ENCODE results near the gene FLNB. TPM values are rescaled to one million over a fixed set of nuclear protein-coding genes. Genes with fewer than 3 reads are reported as not detected.

The FLNB gene
- total RNA-seq, 1 donor from 2014 or later, result 34.8 TPM

- Histone ChIP-seq H3K4me3 (no peak overlapping the region), H3K36me3 (no peaks in the 10 kb centered on the region), H3K27ac (replicated peaks) (peak overlapping the region; percentile 86), H3K9me3 (replicated peaks) (no peaks in the 10 kb centered on the region), H3K27me3 (ENCODE audit: low read depth) (no peaks in the 10 kb centered on the region), H3K4me1 (peaks cover 76% of the 10 kb centered on the region)
- intact Hi-C loops (cut with micrococcal nuclease), result loop anchor here (10.0 kb wide), 1 partner anchor 143 kb away; no protein-coding TSS in a partner anchor
- TF ChIP-seq, protein P1, sequence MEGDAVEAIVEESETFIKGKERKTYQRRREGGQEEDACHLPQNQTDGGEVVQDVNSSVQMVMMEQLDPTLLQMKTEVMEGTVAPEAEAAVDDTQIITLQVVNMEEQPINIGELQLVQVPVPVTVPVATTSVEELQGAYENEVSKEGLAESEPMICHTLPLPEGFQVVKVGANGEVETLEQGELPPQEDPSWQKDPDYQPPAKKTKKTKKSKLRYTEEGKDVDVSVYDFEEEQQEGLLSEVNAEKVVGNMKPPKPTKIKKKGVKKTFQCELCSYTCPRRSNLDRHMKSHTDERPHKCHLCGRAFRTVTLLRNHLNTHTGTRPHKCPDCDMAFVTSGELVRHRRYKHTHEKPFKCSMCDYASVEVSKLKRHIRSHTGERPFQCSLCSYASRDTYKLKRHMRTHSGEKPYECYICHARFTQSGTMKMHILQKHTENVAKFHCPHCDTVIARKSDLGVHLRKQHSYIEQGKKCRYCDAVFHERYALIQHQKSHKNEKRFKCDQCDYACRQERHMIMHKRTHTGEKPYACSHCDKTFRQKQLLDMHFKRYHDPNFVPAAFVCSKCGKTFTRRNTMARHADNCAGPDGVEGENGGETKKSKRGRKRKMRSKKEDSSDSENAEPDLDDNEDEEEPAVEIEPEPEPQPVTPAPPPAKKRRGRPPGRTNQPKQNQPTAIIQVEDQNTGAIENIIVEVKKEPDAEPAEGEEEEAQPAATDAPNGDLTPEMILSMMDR (IDR thresholded peaks at IDR 0.05; ENCODE audit: borderline replicate concordance), result no peak
- DNase-seq, result no peak
These were observed 3.4 kb downstream of the FLNB start for GRCh38 chr3:58011580-58011979.

DNA sequence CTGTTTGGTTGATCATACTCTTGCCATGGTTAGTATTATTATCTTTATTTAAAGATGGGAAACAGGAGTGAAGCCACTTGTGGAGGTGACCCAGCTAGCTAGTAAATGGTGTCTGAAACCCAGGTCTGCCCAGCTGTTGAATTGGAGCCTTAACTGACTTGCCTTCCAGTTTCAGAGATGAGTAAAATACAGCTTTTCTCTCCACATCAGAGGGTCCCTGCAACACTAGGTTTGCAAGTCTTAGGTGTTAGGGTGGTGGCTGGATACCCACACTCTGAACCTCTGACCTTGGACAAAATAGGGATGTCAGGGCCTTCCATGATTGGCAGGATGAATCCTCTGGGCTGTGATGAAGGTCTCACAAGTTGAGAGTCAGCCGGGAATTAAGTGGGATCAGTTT, 4.1 kb downstream of the FLNB start:
- Histone ChIP-seq H3K4me1 (peaks cover 81% of the 10 kb centered on the region), H3K36me3 (no peaks in the 10 kb centered on the region), H3K9me3 (replicated peaks) (no peaks in the 10 kb centered on the region), H3K27me3 (ENCODE audit: low read depth) (no peaks in the 10 kb centered on the region), H3K27ac (replicated peaks) (peak overlapping the region; percentile 5), H3K4me3 (no peak overlapping the region)
- intact Hi-C loops (cut with micrococcal nuclease), result loop anchor here (10.0 kb wide), 1 partner anchor 142 kb away; no protein-coding TSS in a partner anchor
- no peak for DNase-seq
- TF ChIP-seq, protein P1 (IDR thresholded peaks at IDR 0.05; ENCODE audit: borderline replicate concordance), result no peak

DNA sequence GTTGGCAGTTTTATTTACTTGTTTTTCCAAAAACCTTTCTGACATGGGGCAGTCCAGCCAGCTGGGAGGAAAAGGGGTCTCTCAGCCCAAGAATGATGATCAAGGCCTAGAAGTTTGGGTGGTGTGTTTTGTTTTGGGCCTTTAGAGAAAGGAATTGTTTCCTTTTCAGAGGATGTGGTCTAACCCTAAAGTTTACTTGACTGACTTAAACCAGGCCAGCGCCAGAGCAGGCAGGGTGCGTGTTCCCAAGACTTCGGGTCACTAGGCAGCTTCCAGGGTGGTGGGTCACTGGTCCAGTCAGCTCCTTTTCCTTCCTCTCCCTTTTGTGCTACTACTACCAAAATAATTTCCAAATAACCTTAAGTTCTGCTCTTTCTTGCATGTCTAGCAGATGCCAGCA, 4.9 kb downstream of the FLNB start:
- H3K4me3 ChIP-seq, result no peak overlapping the region
- no peaks in the 10 kb centered on the region for H3K36me3 ChIP-seq
- peak overlapping the region; percentile 5 for H3K27ac ChIP-seq (replicated peaks)

DNA sequence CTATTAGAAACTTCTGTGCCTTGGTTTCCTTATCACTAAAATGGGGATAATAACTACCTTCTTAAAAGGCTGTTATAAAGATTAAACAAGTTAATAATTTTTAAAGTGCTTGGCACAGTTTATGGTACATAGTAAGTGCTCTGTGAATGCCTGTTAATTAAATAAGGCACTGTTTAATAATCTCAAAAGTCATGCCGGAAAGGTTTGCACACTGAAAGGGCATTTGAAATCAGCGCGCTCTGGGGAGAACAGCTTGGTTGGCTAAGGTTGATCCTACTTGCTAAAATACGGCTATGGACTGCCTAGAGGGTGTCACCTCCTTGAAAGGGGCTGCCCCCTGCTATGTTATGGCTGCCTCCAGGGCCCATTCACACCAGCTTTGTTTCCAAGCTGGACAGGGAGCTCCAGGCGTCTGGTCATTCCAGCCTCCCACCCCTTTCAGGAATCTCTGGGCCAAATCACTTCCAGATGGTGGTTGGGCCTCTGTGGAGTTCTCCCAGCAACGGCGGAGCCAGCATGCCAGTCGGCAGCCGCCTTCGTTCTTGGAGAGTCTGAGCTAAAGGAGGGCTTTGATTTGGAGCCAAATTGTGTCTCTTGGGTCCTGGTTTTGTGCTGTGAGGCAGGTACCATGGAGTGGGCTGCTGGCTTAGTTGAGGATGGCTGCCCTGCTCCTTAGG, 5.9 kb downstream of the FLNB start:
- H3K27me3 ChIP-seq (ENCODE audit: low read depth), result no peaks in the 10 kb centered on the region
- TF ChIP-seq, protein P1 (IDR thresholded peaks at IDR 0.05; ENCODE audit: borderline replicate concordance), result no peak
- H3K4me1 ChIP-seq, result peaks cover 76% of the 10 kb centered on the region
- intact Hi-C loops (cut with micrococcal nuclease), result loop anchor here (10.0 kb wide), 1 partner anchor 141 kb away; no protein-coding TSS in a partner anchor
- H3K36me3 ChIP-seq, result no peaks in the 10 kb centered on the region
- DNase-seq, result peak; percentile 38
- no peaks in the 10 kb centered on the region for H3K9me3 ChIP-seq (replicated peaks)
- no peak overlapping the region for H3K4me3 ChIP-seq
- peak overlapping the region; percentile 40 for H3K27ac ChIP-seq (replicated peaks)

More for the DNA sequence above, 4.9 kb downstream of the FLNB start:
- TF ChIP-seq, protein P1 (IDR thresholded peaks at IDR 0.05; ENCODE audit: borderline replicate concordance), result no peak
- no peaks in the 10 kb centered on the region for H3K9me3 ChIP-seq (replicated peaks)
- intact Hi-C loops (cut with micrococcal nuclease), result loop anchor here (10.0 kb wide), 1 partner anchor 142 kb away; no protein-coding TSS in a partner anchor
- no peak for DNase-seq
- H3K27me3 ChIP-seq (ENCODE audit: low read depth), result no peaks in the 10 kb centered on the region
- H3K4me1 ChIP-seq, result peaks cover 83% of the 10 kb centered on the region

DNA sequence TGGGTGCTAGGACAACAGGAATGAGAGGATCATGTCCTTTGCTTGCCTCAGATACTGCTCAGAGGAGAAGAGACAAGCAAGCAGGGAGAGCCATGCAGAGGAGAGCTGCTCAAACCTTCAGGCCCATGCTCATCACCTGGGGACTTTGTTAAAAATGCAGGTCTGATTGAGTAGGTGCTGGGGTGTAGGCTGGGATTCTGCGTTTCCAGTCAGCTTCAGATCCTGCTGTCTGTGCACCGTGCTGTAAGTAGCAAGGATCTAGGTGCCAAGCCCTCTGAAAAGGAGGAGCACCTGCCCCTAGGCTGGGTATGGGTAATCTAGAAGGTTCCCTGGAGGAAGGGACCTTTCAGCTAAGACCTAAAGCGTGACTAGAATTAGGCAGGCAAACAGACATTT, 7.3 kb downstream of the FLNB start:
- Histone ChIP-seq H3K4me3 (no peak overlapping the region), H3K9me3 (replicated peaks) (no peaks in the 10 kb centered on the region), H3K4me1 (peaks cover 76% of the 10 kb centered on the region), H3K36me3 (no peaks in the 10 kb centered on the region), H3K27ac (replicated peaks) (no peak overlapping the region), H3K27me3 (ENCODE audit: low read depth) (no peaks in the 10 kb centered on the region)
- intact Hi-C loops (cut with micrococcal nuclease), result loop anchor here (10.0 kb wide), 1 partner anchor 139 kb away; no protein-coding TSS in a partner anchor
- no peak for DNase-seq
- TF ChIP-seq, protein P1 (IDR thresholded peaks at IDR 0.05; ENCODE audit: borderline replicate concordance), result no peak

All from left ventricle myocardium inferior (tissue), 1 donor.